Ovary (tissue), 3 donors: Measurements from ENCODE around the gene BUB1B.

Source experiments
- CTCF ChIP-seq, 3 donors: fragments of 450-650 bp in 2 of 3; fragments of 200-600 bp in 1 of 3; IDR thresholded peaks; one replicate each; pipeline versions ENCODE4 v1.5.1 to v1.8.0; 2016 to 2022; ENCODE audit warnings: antibody characterized with exemption in 3 of 3, mild to moderate bottlenecking in 1 of 3
- POLR2A ChIP-seq: fragments of 450-650 bp; IDR thresholded peaks from one replicate; pipeline ENCODE4 v1.6.1; 2017; ENCODE audit warnings: antibody characterized with exemption, mild to moderate bottlenecking, moderate library complexity
- donor health status: DM: no; HTN: no; CAD: no.

DNA sequence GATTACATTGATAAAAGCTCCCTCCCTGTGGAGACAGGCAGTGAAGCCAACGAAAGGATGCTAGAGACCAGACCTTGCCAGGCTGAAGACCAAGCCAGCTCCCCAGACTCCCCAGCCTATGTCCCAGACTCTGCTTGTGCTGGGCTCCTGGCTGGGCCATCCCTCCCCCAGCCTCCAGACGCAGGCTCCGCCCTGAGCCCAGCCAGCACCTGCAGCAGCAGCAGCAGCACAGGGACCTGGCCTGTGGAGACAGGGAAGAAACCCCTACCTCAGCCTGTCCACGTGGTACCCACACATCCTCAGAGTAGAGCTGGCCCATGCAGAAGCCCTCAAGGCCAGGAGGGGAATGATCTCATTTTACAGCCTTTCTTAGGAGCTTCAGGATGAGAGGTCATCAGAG lies 108.7 kb downstream of the BUB1B start:
- TF ChIP-seq POLR2A (no peak), CTCF (IDR thresholded peaks at IDR 0.05) (no peak)
